Ectodermal cell (in vitro differentiated cells): ENCODE data around the gene NTM.

Experiments used
- H3K27ac ChIP-seq: 2 replicates; pipeline ENCODE4 v1.7.0; 2013; ENCODE audit warnings: mild to moderate bottlenecking, low read depth, low read length; ENCODE audit not compliant: insufficient read depth, poor library complexity, severe bottlenecking
- H3K27me3 ChIP-seq: 2 replicates; pipeline ENCODE4 v1.7.0; 2013; ENCODE audit warnings: mild to moderate bottlenecking, low read length; ENCODE audit not compliant: insufficient read depth, control insufficient read depth, poor library complexity, severe bottlenecking
- H3K36me3 ChIP-seq: one replicate; pipeline ENCODE4 v1.7.0; 2013; ENCODE audit warnings: low read length; ENCODE audit not compliant: control insufficient read depth, insufficient read depth
- H3K4me1 ChIP-seq: one replicate; pipeline ENCODE4 v1.7.0; 2013; ENCODE audit warnings: low read length; ENCODE audit not compliant: control insufficient read depth, insufficient read depth
- H3K4me3 ChIP-seq: 2 replicates; pipeline ENCODE4 v1.7.0; 2013; ENCODE audit warnings: low read depth, low read length, control low read depth; ENCODE audit not compliant: insufficient read depth
- H3K9me3 ChIP-seq: 2 replicates; pipeline ENCODE4 v1.7.0; 2013; ENCODE audit warnings: mild to moderate bottlenecking, low read length, moderate library complexity; ENCODE audit not compliant: control insufficient read depth
- WGBS, 2 experiments: methylation state at CpG; one replicate each; pipeline ENCODE4 v1.1.7; 2013; ENCODE audit warnings: missing lambda C conversion rate in 2 of 2; 5-methylcytosine and 5-hydroxymethylcytosine counted together

NTM gene

GRCh38 chr11:132046288-132046865 lies 676.0 kb downstream of the NTM start:
- WGBS, 2 experiments = 76 to 87% methylated on average over 2 of the region's 2 CpGs
- H3K4me3 ChIP-seq = no peak overlapping the region
- H3K27me3 ChIP-seq = no peaks in the 10 kb centered on the region
- H3K27ac ChIP-seq = no peak overlapping the region
- H3K4me1 ChIP-seq = peaks cover 7% of the 10 kb centered on the region
- H3K9me3 ChIP-seq = no peaks in the 10 kb centered on the region
- no peaks in the 10 kb centered on the region for H3K36me3 ChIP-seq

- Histone ChIP-seq H3K4me3 (no peak overlapping the region), H3K27me3 (no peaks in the 10 kb centered on the region), H3K9me3 (no peaks in the 10 kb centered on the region), H3K4me1 (no peaks in the 10 kb centered on the region), H3K27ac (no peak overlapping the region), H3K36me3 (no peaks in the 10 kb centered on the region)
Observed at GRCh38 chr11:132047167-132047566, 676.8 kb downstream of the NTM start.

- Histone ChIP-seq H3K4me3 (no peak overlapping the region), H3K9me3 (no peaks in the 10 kb centered on the region), H3K27ac (no peak overlapping the region), H3K27me3 (no peaks in the 10 kb centered on the region), H3K36me3 (no peaks in the 10 kb centered on the region), H3K4me1 (no peaks in the 10 kb centered on the region)
- WGBS, 2 experiments = 83 to 89% methylated on average over 4 of the region's 4 CpGs
Observed at GRCh38 chr11:132048040-132048439, 677.6 kb downstream of the NTM start.

- no peaks in the 10 kb centered on the region for H3K27me3 ChIP-seq
- no peak overlapping the region for H3K4me3 ChIP-seq
- no peaks in the 10 kb centered on the region for H3K4me1 ChIP-seq
- no peaks in the 10 kb centered on the region for H3K36me3 ChIP-seq
- no peak overlapping the region for H3K27ac ChIP-seq
- H3K9me3 ChIP-seq = no peaks in the 10 kb centered on the region
- WGBS, 2 experiments = 91 to 97% methylated on average over 4 of the region's 4 CpGs
Observed at GRCh38 chr11:132049205-132049604, 678.8 kb downstream of the NTM start.

GRCh38 chr11:132050049-132050448 lies 679.6 kb downstream of the NTM start:
- 55 to 75% methylated on average over 4 of the region's 4 CpGs for WGBS, 2 experiments
- no peaks in the 10 kb centered on the region for H3K4me1 ChIP-seq

GRCh38 chr11:132050577-132051165 lies 680.3 kb downstream of the NTM start:
- WGBS, 2 experiments = 75 to 77% methylated on average over 6 of the region's 6 CpGs
- H3K27ac ChIP-seq = no peak overlapping the region
- no peaks in the 10 kb centered on the region for H3K27me3 ChIP-seq
- no peaks in the 10 kb centered on the region for H3K4me1 ChIP-seq
- H3K9me3 ChIP-seq = no peaks in the 10 kb centered on the region
- H3K36me3 ChIP-seq = no peaks in the 10 kb centered on the region
- H3K4me3 ChIP-seq = no peak overlapping the region

More at GRCh38 chr11:132050049-132050448, 679.6 kb downstream of the NTM start:
- no peaks in the 10 kb centered on the region for H3K27me3 ChIP-seq
- H3K4me3 ChIP-seq = no peak overlapping the region
- H3K9me3 ChIP-seq = no peaks in the 10 kb centered on the region
- no peaks in the 10 kb centered on the region for H3K36me3 ChIP-seq
- H3K27ac ChIP-seq = no peak overlapping the region

GRCh38 chr11:132051704-132052103 lies 681.3 kb downstream of the NTM start:
- Histone ChIP-seq H3K4me3 (no peak overlapping the region), H3K9me3 (no peaks in the 10 kb centered on the region), H3K36me3 (no peaks in the 10 kb centered on the region), H3K27ac (no peak overlapping the region), H3K27me3 (no peaks in the 10 kb centered on the region), H3K4me1 (peaks cover under 1% of the 10 kb centered on the region)
- WGBS, 2 experiments = 90 to 97% methylated on average over 2 of the region's 2 CpGs

GRCh38 chr11:132052342-132052741 lies 681.9 kb downstream of the NTM start:
- 90 to 94% methylated on average over 2 of the region's 2 CpGs for WGBS, 2 experiments
- Histone ChIP-seq H3K4me3 (no peak overlapping the region), H3K27ac (no peak overlapping the region), H3K9me3 (no peaks in the 10 kb centered on the region), H3K4me1 (peaks cover 4% of the 10 kb centered on the region), H3K36me3 (no peaks in the 10 kb centered on the region), H3K27me3 (no peaks in the 10 kb centered on the region)

GRCh38 chr11:132052904-132053303 lies 682.5 kb downstream of the NTM start:
- peaks cover 4% of the 10 kb centered on the region for H3K4me1 ChIP-seq
- no peaks in the 10 kb centered on the region for H3K27me3 ChIP-seq
- H3K36me3 ChIP-seq = no peaks in the 10 kb centered on the region
- H3K9me3 ChIP-seq = no peaks in the 10 kb centered on the region
- 95 to 96% methylated on average over 3 of the region's 3 CpGs for WGBS, 2 experiments
- no peak overlapping the region for H3K4me3 ChIP-seq
- H3K27ac ChIP-seq = no peak overlapping the region

GRCh38 chr11:132054822-132055221 lies 684.4 kb downstream of the NTM start:
- Histone ChIP-seq H3K27ac (no peak overlapping the region), H3K4me3 (no peak overlapping the region), H3K4me1 (peaks cover 9% of the 10 kb centered on the region), H3K36me3 (no peaks in the 10 kb centered on the region), H3K9me3 (no peaks in the 10 kb centered on the region), H3K27me3 (peaks cover 3% of the 10 kb centered on the region)
- 77 to 84% methylated on average over 1 of the region's 1 CpG for WGBS, 2 experiments
